Measurements from ENCODE around the gene NHP2. TPM values are rescaled to one million over a fixed set of nuclear protein-coding genes. Genes with fewer than 3 reads are reported as not detected.
A peak's percentile ranks its signal among the peaks of the same experiment; 100 is the strongest.

The NHP2 gene
- total and polyA plus RNA-seq, 9 of the 15 experiments (the other 6 are each of a cell fraction or from before 2014, with no cell fraction given) = 52.8 to 622 (median 144) TPM

GRCh38 chr5:178120607-178121357, 32.9 kb downstream of the NHP2 start (continued):
- TF ChIP-seq, protein P1, sequence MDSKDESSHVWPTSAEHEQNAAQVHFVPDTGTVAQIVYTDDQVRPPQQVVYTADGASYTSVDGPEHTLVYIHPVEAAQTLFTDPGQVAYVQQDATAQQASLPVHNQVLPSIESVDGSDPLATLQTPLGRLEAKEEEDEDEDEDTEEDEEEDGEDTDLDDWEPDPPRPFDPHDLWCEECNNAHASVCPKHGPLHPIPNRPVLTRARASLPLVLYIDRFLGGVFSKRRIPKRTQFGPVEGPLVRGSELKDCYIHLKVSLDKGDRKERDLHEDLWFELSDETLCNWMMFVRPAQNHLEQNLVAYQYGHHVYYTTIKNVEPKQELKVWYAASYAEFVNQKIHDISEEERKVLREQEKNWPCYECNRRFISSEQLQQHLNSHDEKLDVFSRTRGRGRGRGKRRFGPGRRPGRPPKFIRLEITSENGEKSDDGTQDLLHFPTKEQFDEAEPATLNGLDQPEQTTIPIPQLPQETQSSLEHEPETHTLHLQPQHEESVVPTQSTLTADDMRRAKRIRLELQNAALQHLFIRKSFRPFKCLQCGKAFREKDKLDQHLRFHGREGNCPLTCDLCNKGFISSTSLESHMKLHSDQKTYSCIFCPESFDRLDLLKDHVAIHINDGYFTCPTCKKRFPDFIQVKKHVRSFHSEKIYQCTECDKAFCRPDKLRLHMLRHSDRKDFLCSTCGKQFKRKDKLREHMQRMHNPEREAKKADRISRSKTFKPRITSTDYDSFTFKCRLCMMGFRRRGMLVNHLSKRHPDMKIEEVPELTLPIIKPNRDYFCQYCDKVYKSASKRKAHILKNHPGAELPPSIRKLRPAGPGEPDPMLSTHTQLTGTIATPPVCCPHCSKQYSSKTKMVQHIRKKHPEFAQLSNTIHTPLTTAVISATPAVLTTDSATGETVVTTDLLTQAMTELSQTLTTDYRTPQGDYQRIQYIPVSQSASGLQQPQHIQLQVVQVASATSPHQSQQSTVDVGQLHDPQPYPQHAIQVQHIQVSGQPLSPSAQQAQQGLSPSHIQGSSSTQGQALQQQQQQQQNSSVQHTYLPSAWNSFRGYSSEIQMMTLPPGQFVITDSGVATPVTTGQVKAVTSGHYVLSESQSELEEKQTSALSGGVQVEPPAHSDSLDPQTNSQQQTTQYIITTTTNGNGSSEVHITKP (IDR thresholded peaks at IDR 0.05; ENCODE audit: partially characterized antibody) = no peak
- TF ChIP-seq JUND (IDR thresholded peaks at IDR 0.05; ENCODE audit: borderline replicate concordance, low read depth, low read length) = peak; percentile 50
- TF ChIP-seq JUND (tag; IDR thresholded peaks at IDR 0.05; ENCODE audit: borderline replicate concordance, low read depth, low read length) = no peak; the same call in 2 of the 3 replicates
- no peak for TF ChIP-seq PHF8 (IDR thresholded peaks at IDR 0.05; ENCODE audit: borderline replicate concordance, low read length)
- TF ChIP-seq, protein P2, sequence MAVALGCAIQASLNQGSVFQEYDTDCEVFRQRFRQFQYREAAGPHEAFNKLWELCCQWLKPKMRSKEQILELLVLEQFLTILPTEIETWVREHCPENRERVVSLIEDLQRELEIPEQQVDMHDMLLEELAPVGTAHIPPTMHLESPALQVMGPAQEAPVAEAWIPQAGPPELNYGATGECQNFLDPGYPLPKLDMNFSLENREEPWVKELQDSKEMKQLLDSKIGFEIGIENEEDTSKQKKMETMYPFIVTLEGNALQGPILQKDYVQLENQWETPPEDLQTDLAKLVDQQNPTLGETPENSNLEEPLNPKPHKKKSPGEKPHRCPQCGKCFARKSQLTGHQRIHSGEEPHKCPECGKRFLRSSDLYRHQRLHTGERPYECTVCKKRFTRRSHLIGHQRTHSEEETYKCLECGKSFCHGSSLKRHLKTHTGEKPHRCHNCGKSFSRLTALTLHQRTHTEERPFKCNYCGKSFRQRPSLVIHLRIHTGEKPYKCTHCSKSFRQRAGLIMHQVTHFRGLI (CRISPR knock-in tag; IDR thresholded peaks at IDR 0.05) = no peak
- TF ChIP-seq CEBPG (CRISPR knock-in tag; IDR thresholded peaks at IDR 0.05) = peak; percentile 7; the same call in 1 of the 2 replicates
- no peak for TF ChIP-seq CEBPG (tag; conservative IDR thresholded peaks at IDR 0.05 in 1 of 2, IDR thresholded peaks at IDR 0.05 in 1 of 2)
- TF ChIP-seq XRCC4 (IDR thresholded peaks at IDR 0.05; ENCODE audit: extremely low read depth, insufficient read depth, insufficient read length) = no peak
- TF ChIP-seq SMC3 (conservative IDR thresholded peaks at IDR 0.05; ENCODE audit: insufficient read depth, low read depth, low read length) = 0 out of 2 replicates have a peak, but pooled peaks have one; percentile 15
- TF ChIP-seq, protein P3, sequence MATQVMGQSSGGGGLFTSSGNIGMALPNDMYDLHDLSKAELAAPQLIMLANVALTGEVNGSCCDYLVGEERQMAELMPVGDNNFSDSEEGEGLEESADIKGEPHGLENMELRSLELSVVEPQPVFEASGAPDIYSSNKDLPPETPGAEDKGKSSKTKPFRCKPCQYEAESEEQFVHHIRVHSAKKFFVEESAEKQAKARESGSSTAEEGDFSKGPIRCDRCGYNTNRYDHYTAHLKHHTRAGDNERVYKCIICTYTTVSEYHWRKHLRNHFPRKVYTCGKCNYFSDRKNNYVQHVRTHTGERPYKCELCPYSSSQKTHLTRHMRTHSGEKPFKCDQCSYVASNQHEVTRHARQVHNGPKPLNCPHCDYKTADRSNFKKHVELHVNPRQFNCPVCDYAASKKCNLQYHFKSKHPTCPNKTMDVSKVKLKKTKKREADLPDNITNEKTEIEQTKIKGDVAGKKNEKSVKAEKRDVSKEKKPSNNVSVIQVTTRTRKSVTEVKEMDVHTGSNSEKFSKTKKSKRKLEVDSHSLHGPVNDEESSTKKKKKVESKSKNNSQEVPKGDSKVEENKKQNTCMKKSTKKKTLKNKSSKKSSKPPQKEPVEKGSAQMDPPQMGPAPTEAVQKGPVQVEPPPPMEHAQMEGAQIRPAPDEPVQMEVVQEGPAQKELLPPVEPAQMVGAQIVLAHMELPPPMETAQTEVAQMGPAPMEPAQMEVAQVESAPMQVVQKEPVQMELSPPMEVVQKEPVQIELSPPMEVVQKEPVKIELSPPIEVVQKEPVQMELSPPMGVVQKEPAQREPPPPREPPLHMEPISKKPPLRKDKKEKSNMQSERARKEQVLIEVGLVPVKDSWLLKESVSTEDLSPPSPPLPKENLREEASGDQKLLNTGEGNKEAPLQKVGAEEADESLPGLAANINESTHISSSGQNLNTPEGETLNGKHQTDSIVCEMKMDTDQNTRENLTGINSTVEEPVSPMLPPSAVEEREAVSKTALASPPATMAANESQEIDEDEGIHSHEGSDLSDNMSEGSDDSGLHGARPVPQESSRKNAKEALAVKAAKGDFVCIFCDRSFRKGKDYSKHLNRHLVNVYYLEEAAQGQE (IDR thresholded peaks at IDR 0.05; ENCODE audit: borderline replicate concordance) = peak; percentile 45; the same call in 1 of the 2 replicates
- TF ChIP-seq, protein P3 (CRISPR knock-in tag; IDR thresholded peaks at IDR 0.05; ENCODE audit: low read depth) = 0 out of 2 replicates have a peak, but pooled peaks have one; percentile 21
- TF ChIP-seq KAT2B (IDR thresholded peaks at IDR 0.05; ENCODE audit: low read depth, low read length) = no peak

Measured in K562 (cell line).